SK-N-SH treated with all-trans-retinoic acid at 6 μM for 48 hours (cell line): ENCODE results near the gene PLAAT4.

Experiments
- ATAC-seq: fragments of 200-7000 bp; cut with Tn5 transposase; 3 replicates; pipeline ENCODE4 v1.9.1; 2020; ENCODE audit warnings: mild to moderate bottlenecking, moderate library complexity
- ARNTL ChIP-seq: fragments of 450-650 bp; formaldehyde crosslinking; IDR thresholded peaks from 2 replicates; pipeline ENCODE4 v1.5.0; 2020; ENCODE audit warnings: low read depth, mild to moderate bottlenecking, moderate library complexity, borderline replicate concordance
- BACH2 ChIP-seq: fragments of 250-450 bp; sonication (Bioruptor Pico); IDR thresholded peaks from 2 replicates; pipeline ENCODE4 v1.9.0; 2021; ENCODE audit warnings: mild to moderate bottlenecking, borderline replicate concordance
- CREB5 ChIP-seq: fragments of 250-450 bp; sonication (Bioruptor Pico); IDR thresholded peaks from 2 replicates; pipeline ENCODE4 v1.5.1; 2020; ENCODE audit warnings: low read depth, mild to moderate bottlenecking, moderate library complexity
- CSDC2 ChIP-seq: fragments of 250-450 bp; sonication (Bioruptor Pico); IDR thresholded peaks from 2 replicates; pipeline ENCODE4 v1.5.0; 2020; ENCODE audit warnings: mild to moderate bottlenecking, moderate library complexity
- CSRNP3 ChIP-seq: fragments of 250-450 bp; sonication (Bioruptor Pico); IDR thresholded peaks from 2 replicates; pipeline ENCODE4 v1.5.1; 2021; ENCODE audit warnings: mild to moderate bottlenecking, moderate library complexity
- ESRRG ChIP-seq: fragments of 250-450 bp; sonication (Bioruptor Pico); IDR thresholded peaks from 2 replicates; pipeline ENCODE4 v1.6.1; 2021; ENCODE audit warnings: mild to moderate bottlenecking
- GLIS3 ChIP-seq: fragments of 250-450 bp; sonication (Bioruptor Pico); IDR thresholded peaks from 2 replicates; pipeline ENCODE4 v1.5.0; 2020; ENCODE audit warnings: mild to moderate bottlenecking, moderate library complexity
- ISL1 ChIP-seq: fragments of 250-450 bp; sonication (Bioruptor Pico); IDR thresholded peaks from 2 replicates; pipeline ENCODE4 v2.1.2; 2022; ENCODE audit warnings: mild to moderate bottlenecking, moderate library complexity
- OSR1 ChIP-seq: fragments of 250-450 bp; sonication (Bioruptor Pico); IDR thresholded peaks from 2 replicates; pipeline ENCODE4 v1.8.0; 2022; ENCODE audit warnings: moderate library complexity, mild to moderate bottlenecking, inconsistent platforms
- PATZ1 ChIP-seq: fragments of 250-450 bp; sonication (Bioruptor Pico); IDR thresholded peaks from 2 replicates; pipeline ENCODE4 v1.8.0; 2020; ENCODE audit warnings: mild to moderate bottlenecking, moderate library complexity, borderline replicate concordance
- PPARA ChIP-seq: fragments of 250-450 bp; sonication (Bioruptor Pico); IDR thresholded peaks from 2 replicates; pipeline ENCODE4 v1.5.0; 2020; ENCODE audit warnings: mild to moderate bottlenecking, borderline replicate concordance
- RARB ChIP-seq: fragments of 250-450 bp; sonication (Bioruptor Pico); IDR thresholded peaks from 2 replicates; pipeline ENCODE4 v1.8.0; 2021; ENCODE audit warnings: mild to moderate bottlenecking, moderate library complexity
- SNAI2 ChIP-seq: fragments of 250-450 bp; sonication (Bioruptor Pico); IDR thresholded peaks from 2 replicates; pipeline ENCODE4 v1.5.0; 2020; ENCODE audit warnings: mild to moderate bottlenecking, moderate library complexity
- TCF4 ChIP-seq: fragments of 250-450 bp; sonication (Bioruptor Pico); IDR thresholded peaks from 2 replicates; pipeline ENCODE4 v1.8.0; 2021; ENCODE audit warnings: mild to moderate bottlenecking, moderate library complexity, borderline replicate concordance
- TOX ChIP-seq: fragments of 250-450 bp; sonication (Bioruptor Pico); IDR thresholded peaks from 2 replicates; pipeline ENCODE4 v1.8.0; 2021; ENCODE audit warnings: mild to moderate bottlenecking, moderate library complexity, borderline replicate concordance
- ZC3H10 ChIP-seq: fragments of 250-450 bp; sonication (Bioruptor Pico); IDR thresholded peaks from 2 replicates; pipeline ENCODE4 v1.5.1; 2021; ENCODE audit warnings: mild to moderate bottlenecking, moderate library complexity
- ZFP3 ChIP-seq: fragments of 250-450 bp; sonication (Bioruptor Pico); IDR thresholded peaks from 2 replicates; pipeline ENCODE4 v1.5.0; 2020; ENCODE audit warnings: mild to moderate bottlenecking, moderate library complexity
- ZFP30 ChIP-seq: fragments of 450-650 bp; formaldehyde crosslinking; IDR thresholded peaks from 2 replicates; pipeline ENCODE4 v1.5.0; 2022; ENCODE audit warnings: mild to moderate bottlenecking, moderate library complexity
- ZNF565 ChIP-seq: fragments of 450-650 bp; formaldehyde crosslinking; conservative IDR thresholded peaks from 2 replicates; pipeline ENCODE4 v1.5.0; 2020; ENCODE audit warnings: low read depth, mild to moderate bottlenecking, moderate library complexity
- ZNF70 ChIP-seq: fragments of 450-650 bp; formaldehyde crosslinking; IDR thresholded peaks from 2 replicates; pipeline ENCODE4 v1.5.0; 2020; ENCODE audit warnings: mild to moderate bottlenecking, moderate library complexity
- TF ChIP-seq, protein P1 (sequence below): fragments of 250-450 bp; sonication (Bioruptor Pico); IDR thresholded peaks from 2 replicates; pipeline ENCODE4 v1.8.0; 2021; ENCODE audit warnings: low read depth, mild to moderate bottlenecking, moderate library complexity, borderline replicate concordance
- TF ChIP-seq, protein P2 (sequence below): fragments of 250-450 bp; sonication (Bioruptor Pico); IDR thresholded peaks from 2 replicates; pipeline ENCODE4 v1.5.0; 2020; ENCODE audit warnings: mild to moderate bottlenecking, moderate library complexity

Gene PLAAT4

GRCh38 chr11:63583357-63583677 lies 46.7 kb downstream of the PLAAT4 start:
- ATAC-seq, result no peak
- TF ChIP-seq ZNF565 (no peak), OSR1 (CRISPR knock-in tag) (no peak), ESRRG (CRISPR knock-in tag) (no peak), RARB (no peak), CREB5 (CRISPR knock-in tag) (no peak), TCF4 (CRISPR knock-in tag) (no peak), ARNTL (CRISPR knock-in tag) (no peak), ISL1 (no peak), ZC3H10 (CRISPR knock-in tag) (no peak), CSRNP3 (CRISPR knock-in tag) (no peak), SNAI2 (CRISPR knock-in tag) (no peak), ZFP3 (CRISPR knock-in tag) (no peak), ZNF70 (no peak), PATZ1 (CRISPR knock-in tag) (no peak), BACH2 (CRISPR knock-in tag) (no peak), TOX (CRISPR knock-in tag) (no peak)
- TF ChIP-seq, protein P1, sequence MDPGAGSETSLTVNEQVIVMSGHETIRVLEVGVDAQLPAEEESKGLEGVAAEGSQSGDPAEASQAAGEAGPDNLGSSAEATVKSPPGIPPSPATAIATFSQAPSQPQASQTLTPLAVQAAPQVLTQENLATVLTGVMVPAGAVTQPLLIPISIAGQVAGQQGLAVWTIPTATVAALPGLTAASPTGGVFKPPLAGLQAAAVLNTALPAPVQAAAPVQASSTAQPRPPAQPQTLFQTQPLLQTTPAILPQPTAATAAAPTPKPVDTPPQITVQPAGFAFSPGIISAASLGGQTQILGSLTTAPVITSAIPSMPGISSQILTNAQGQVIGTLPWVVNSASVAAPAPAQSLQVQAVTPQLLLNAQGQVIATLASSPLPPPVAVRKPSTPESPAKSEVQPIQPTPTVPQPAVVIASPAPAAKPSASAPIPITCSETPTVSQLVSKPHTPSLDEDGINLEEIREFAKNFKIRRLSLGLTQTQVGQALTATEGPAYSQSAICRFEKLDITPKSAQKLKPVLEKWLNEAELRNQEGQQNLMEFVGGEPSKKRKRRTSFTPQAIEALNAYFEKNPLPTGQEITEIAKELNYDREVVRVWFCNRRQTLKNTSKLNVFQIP (CRISPR knock-in tag), result no peak
- TF ChIP-seq, protein P2, sequence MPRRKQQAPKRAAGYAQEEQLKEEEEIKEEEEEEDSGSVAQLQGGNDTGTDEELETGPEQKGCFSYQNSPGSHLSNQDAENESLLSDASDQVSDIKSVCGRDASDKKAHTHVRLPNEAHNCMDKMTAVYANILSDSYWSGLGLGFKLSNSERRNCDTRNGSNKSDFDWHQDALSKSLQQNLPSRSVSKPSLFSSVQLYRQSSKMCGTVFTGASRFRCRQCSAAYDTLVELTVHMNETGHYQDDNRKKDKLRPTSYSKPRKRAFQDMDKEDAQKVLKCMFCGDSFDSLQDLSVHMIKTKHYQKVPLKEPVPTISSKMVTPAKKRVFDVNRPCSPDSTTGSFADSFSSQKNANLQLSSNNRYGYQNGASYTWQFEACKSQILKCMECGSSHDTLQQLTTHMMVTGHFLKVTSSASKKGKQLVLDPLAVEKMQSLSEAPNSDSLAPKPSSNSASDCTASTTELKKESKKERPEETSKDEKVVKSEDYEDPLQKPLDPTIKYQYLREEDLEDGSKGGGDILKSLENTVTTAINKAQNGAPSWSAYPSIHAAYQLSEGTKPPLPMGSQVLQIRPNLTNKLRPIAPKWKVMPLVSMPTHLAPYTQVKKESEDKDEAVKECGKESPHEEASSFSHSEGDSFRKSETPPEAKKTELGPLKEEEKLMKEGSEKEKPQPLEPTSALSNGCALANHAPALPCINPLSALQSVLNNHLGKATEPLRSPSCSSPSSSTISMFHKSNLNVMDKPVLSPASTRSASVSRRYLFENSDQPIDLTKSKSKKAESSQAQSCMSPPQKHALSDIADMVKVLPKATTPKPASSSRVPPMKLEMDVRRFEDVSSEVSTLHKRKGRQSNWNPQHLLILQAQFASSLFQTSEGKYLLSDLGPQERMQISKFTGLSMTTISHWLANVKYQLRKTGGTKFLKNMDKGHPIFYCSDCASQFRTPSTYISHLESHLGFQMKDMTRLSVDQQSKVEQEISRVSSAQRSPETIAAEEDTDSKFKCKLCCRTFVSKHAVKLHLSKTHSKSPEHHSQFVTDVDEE, result no peak

DNA sequence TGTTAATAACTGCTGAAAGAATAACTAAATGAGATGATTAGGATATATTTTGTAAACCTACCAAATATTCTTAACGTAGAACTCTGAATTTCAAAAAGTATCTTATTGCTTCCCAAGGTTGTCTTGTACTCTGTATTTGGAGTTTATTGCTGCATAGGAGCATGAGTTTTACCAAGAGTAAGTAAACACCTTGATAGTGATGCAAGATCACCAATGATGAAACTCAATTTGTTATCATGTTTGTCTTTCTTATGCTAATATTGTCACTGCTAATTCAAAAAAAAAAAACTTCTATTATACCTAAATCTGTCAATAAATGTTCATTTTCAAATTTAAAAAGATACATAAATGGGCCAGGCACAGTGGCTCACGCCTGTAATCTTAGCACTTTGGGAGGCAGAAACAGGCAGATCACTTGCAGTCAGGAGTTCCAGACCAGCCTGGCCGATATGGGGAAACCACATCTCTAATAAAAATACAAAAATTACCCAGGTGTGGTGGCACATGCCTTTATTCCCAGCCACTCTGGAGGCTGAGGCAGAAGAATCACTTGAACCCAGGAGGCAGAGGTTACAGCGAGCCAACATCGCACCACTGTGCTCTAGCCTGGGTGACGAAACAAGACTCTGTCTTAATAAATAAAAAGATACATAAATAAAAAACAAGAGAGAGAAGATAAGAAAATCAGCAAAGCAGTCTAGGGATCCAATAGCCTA lies 50.0 kb downstream of the PLAAT4 start:
- ATAC-seq, result no peak
- TF ChIP-seq CSRNP3 (CRISPR knock-in tag) (no peak), GLIS3 (CRISPR knock-in tag) (no peak), PPARA (CRISPR knock-in tag) (no peak), PATZ1 (CRISPR knock-in tag) (no peak), ISL1 (no peak), ZFP30 (CRISPR knock-in tag) (no peak), ZNF70 (no peak), CREB5 (CRISPR knock-in tag) (no peak), TOX (CRISPR knock-in tag) (no peak), SNAI2 (CRISPR knock-in tag) (no peak), OSR1 (CRISPR knock-in tag) (no peak), CSDC2 (no peak)
- TF ChIP-seq, protein P1 (CRISPR knock-in tag), result no peak
